ENCODE results near the gene STRBP.

Gene STRBP

GRCh38 chr9:123121457-123121856 lies 146.9 kb downstream of the STRBP start:
- DNase-seq = no peak

- DNase-seq = no peak
These were observed 147.4 kb downstream of the STRBP start for GRCh38 chr9:123120953-123121352.

GRCh38 chr9:123120131-123120530 lies 148.3 kb downstream of the STRBP start:
- no peak for DNase-seq

GRCh38 chr9:123119566-123119965 lies 148.8 kb downstream of the STRBP start:
- no peak for DNase-seq

- no peak for DNase-seq
These were observed 152.3 kb downstream of the STRBP start for GRCh38 chr9:123116036-123116435.

GRCh38 chr9:123115146-123115913 lies 153.1 kb downstream of the STRBP start:
- DNase-seq = no peak

GRCh38 chr9:123113185-123113584 lies 155.2 kb downstream of the STRBP start:
- DNase-seq = no peak

- DNase-seq = no peak
These were observed 156.1 kb downstream of the STRBP start for GRCh38 chr9:123112015-123112975.

GRCh38 chr9:123111427-123112014 lies 156.9 kb downstream of the STRBP start:
- DNase-seq = no peak

GRCh38 chr9:123109540-123110279 lies 158.7 kb downstream of the STRBP start:
- DNase-seq = no peak

- DNase-seq = no peak
These were observed 159.4 kb downstream of the STRBP start for GRCh38 chr9:123108976-123109375.

- DNase-seq = no peak
These were observed 160.6 kb downstream of the STRBP start for GRCh38 chr9:123107639-123108285.

- DNase-seq = no peak
These were observed 162.9 kb downstream of the STRBP start for GRCh38 chr9:123105490-123105889.

- DNase-seq = no peak
These were observed 163.6 kb downstream of the STRBP start for GRCh38 chr9:123104807-123105206.

- no peak for DNase-seq
These were observed 165.8 kb downstream of the STRBP start for GRCh38 chr9:123102375-123103113.

GRCh38 chr9:123099548-123099947 lies 168.8 kb downstream of the STRBP start:
- no peak for DNase-seq

- DNase-seq = no peak
These were observed 169.3 kb downstream of the STRBP start for GRCh38 chr9:123099042-123099441.

- DNase-seq = no peak
These were observed 170.3 kb downstream of the STRBP start for GRCh38 chr9:123098096-123098459.

GRCh38 chr9:123097430-123098095 lies 170.8 kb downstream of the STRBP start:
- DNase-seq = no peak

- DNase-seq = no peak
These were observed 171.4 kb downstream of the STRBP start for GRCh38 chr9:123096987-123097386.

- DNase-seq = no peak
These were observed 175.2 kb downstream of the STRBP start for GRCh38 chr9:123093141-123093540.
